WTC11 (cell line): ENCODE data around the gene CHKB. TPM values are rescaled to one million over a fixed set of nuclear protein-coding genes. Genes with fewer than 3 reads are reported as not detected.

Experiments used
- ATAC-seq: fragments of 200-7000 bp; cut with Tn5 transposase; 2 replicates; pipeline ENCODE4 v1.10.0; 2021; ENCODE audit warnings: mild to moderate bottlenecking, moderate library complexity
- CTCF ChIA-PET: fragments of 300-600 bp; sonication (Branson Sonifier 250); formaldehyde crosslinking; loops from one replicate; lab custom pipeline; 2021; ENCODE audit warnings: antibody characterized with exemption; lab: Charles Lee
- POLR2A ChIA-PET: fragments of 350-600 bp; sonication (Branson Sonifier 250); formaldehyde crosslinking; loops from one replicate; lab custom pipeline; 2021; ENCODE audit warnings: antibody characterized with exemption; lab: Charles Lee
- DNase-seq: peaks from one replicate; pipeline ENCODE4 v3.0.0; 2021; ENCODE audit warnings: low spot score
- H3K27ac Mint-ChIP-seq: 2 replicates; pipeline ENCODE4 v1.8.0; 2021; ENCODE audit warnings: mixed read lengths
- H3K27me3 Mint-ChIP-seq: 2 replicates; pipeline ENCODE4 v1.8.0; 2021; ENCODE audit warnings: low read depth, mild to moderate bottlenecking, moderate library complexity, mixed read lengths
- H3K36me3 Mint-ChIP-seq: 2 replicates; pipeline ENCODE4 v1.8.0; 2021; ENCODE audit warnings: mixed read lengths
- H3K4me1 Mint-ChIP-seq: 2 replicates; pipeline ENCODE4 v1.8.0; 2022; ENCODE audit warnings: mixed read lengths
- H3K4me3 Mint-ChIP-seq: 2 replicates; pipeline ENCODE4 v1.8.0; 2021; ENCODE audit warnings: mild to moderate bottlenecking, moderate library complexity, mixed read lengths
- H3K9me3 Mint-ChIP-seq: 2 replicates; pipeline ENCODE4 v1.8.0; 2021; ENCODE audit warnings: mixed read lengths
- ATF6 ChIP-seq: sonication (generic); formaldehyde crosslinking; IDR thresholded peaks from 2 replicates; pipeline ENCODE4 v1.8.1; 2023; ENCODE audit warnings: mild to moderate bottlenecking, missing genetic modification reagents
- ELF4 ChIP-seq: sonication (generic); formaldehyde crosslinking; IDR thresholded peaks from 2 replicates; pipeline ENCODE4 v1.8.1; 2022; ENCODE audit warnings: low read depth, mild to moderate bottlenecking, moderate library complexity, missing genetic modification reagents
- ESRRA ChIP-seq: sonication (generic); formaldehyde crosslinking; IDR thresholded peaks from 2 replicates; pipeline ENCODE4 v1.8.1; 2022; ENCODE audit warnings: mild to moderate bottlenecking, missing genetic modification reagents, borderline replicate concordance
- FOXK1 ChIP-seq: sonication (generic); formaldehyde crosslinking; IDR thresholded peaks from 2 replicates; pipeline ENCODE4 v1.8.0; 2022; ENCODE audit warnings: mild to moderate bottlenecking, moderate library complexity, missing genetic modification reagents
- IRF2 ChIP-seq: sonication (generic); formaldehyde crosslinking; IDR thresholded peaks from 2 replicates; pipeline ENCODE4 v1.8.0; 2022; ENCODE audit warnings: low read depth, missing genetic modification reagents, borderline replicate concordance
- KAT7 ChIP-seq: sonication (generic); formaldehyde crosslinking; IDR thresholded peaks from 2 replicates; pipeline ENCODE4 v1.8.1; 2023; ENCODE audit warnings: missing genetic modification reagents, mild to moderate bottlenecking, borderline replicate concordance
- SMAD4 ChIP-seq: sonication (generic); formaldehyde crosslinking; IDR thresholded peaks from 2 replicates; pipeline ENCODE4 v1.8.0; 2022; ENCODE audit warnings: mild to moderate bottlenecking, missing genetic modification reagents
- TCF7 ChIP-seq: sonication (generic); formaldehyde crosslinking; IDR thresholded peaks from 2 replicates; pipeline ENCODE4 v1.8.0; 2022; ENCODE audit warnings: mild to moderate bottlenecking, low read depth, missing genetic modification reagents, moderate library complexity
- TP53 ChIP-seq: sonication (generic); formaldehyde crosslinking; IDR thresholded peaks from 2 replicates; pipeline ENCODE4 v1.8.1; 2023; ENCODE audit warnings: mild to moderate bottlenecking, missing genetic modification reagents
- ZNF138 ChIP-seq: sonication (generic); formaldehyde crosslinking; conservative IDR thresholded peaks from 2 replicates; pipeline ENCODE4 v1.8.1; 2022; ENCODE audit warnings: mild to moderate bottlenecking, moderate library complexity, missing genetic modification reagents
- ZNF232 ChIP-seq: sonication (generic); formaldehyde crosslinking; IDR thresholded peaks from 2 replicates; pipeline ENCODE4 v1.8.0; 2022; ENCODE audit warnings: mild to moderate bottlenecking, missing genetic modification reagents
- ZNF263 ChIP-seq: sonication (generic); formaldehyde crosslinking; IDR thresholded peaks from 2 replicates; pipeline ENCODE4 v1.8.1; 2022; ENCODE audit warnings: low read depth, mild to moderate bottlenecking, moderate library complexity, missing genetic modification reagents
- ZNF281 ChIP-seq: sonication (generic); formaldehyde crosslinking; IDR thresholded peaks from 2 replicates; pipeline ENCODE4 v1.8.0; 2023; ENCODE audit warnings: mild to moderate bottlenecking, missing genetic modification reagents
- total RNA-seq: library from RNA; stranded (reverse); gene quantifications from 3 replicates; pipeline ENCODE4 v1.2.3, GENCODE V29; 2021
- TF ChIP-seq, protein P1 (sequence below): fragments of 250-450 bp; sonication (Bioruptor Pico); IDR thresholded peaks from 2 replicates; pipeline ENCODE4 v2.1.2; 2022; ENCODE audit warnings: mild to moderate bottlenecking, moderate library complexity
- TF ChIP-seq, protein P2 (sequence below): sonication (generic); formaldehyde crosslinking; IDR thresholded peaks from 2 replicates; pipeline ENCODE4 v1.8.0; 2022; ENCODE audit warnings: mild to moderate bottlenecking, missing genetic modification reagents
- TF ChIP-seq, protein P3 (sequence below): fragments of 250-450 bp; sonication (Bioruptor Pico); IDR thresholded peaks from 2 replicates; pipeline ENCODE4 v1.8.0; 2021; ENCODE audit warnings: mild to moderate bottlenecking
- TF ChIP-seq, protein P4 (sequence below): fragments of 250-450 bp; sonication (Bioruptor Pico); IDR thresholded peaks from 2 replicates; pipeline ENCODE4 v1.9.0; 2021; ENCODE audit warnings: mild to moderate bottlenecking
- TF ChIP-seq, protein P5 (sequence below): sonication (generic); formaldehyde crosslinking; IDR thresholded peaks from 2 replicates; pipeline ENCODE4 v1.8.0; 2022; ENCODE audit warnings: mild to moderate bottlenecking, missing genetic modification reagents

The CHKB gene
- total RNA-seq, 1 experiment from 2014 or later, result 75.4 TPM

GRCh38 chr22:50540381-50540780 is 42.3 kb downstream of the CHKB start (continued):
- no peak for TF ChIP-seq ATF6 (CRISPR knock-in tag)

DNA sequence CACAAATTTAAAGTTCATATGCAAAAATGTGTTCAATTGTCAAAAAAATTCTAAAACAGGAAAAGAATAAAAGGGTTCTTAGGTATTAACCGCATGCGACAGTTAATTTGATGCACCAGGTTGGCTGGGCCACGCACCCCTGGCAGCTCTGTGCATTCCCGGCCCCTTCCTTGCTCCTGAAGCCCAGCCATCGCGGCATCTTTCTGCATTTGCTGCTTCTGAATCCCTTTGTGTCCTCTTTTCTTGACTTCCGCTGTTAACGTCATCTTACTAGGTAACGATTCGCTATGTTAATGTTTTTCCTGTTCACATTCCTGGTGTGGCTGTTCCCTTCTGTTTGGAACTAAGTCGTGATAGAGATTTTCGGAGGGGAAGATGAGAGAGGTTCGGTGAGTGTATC is 44.9 kb downstream of the CHKB start:
- DNase-seq (no peak), ATAC-seq (no peak)
- TF ChIP-seq, protein P1, sequence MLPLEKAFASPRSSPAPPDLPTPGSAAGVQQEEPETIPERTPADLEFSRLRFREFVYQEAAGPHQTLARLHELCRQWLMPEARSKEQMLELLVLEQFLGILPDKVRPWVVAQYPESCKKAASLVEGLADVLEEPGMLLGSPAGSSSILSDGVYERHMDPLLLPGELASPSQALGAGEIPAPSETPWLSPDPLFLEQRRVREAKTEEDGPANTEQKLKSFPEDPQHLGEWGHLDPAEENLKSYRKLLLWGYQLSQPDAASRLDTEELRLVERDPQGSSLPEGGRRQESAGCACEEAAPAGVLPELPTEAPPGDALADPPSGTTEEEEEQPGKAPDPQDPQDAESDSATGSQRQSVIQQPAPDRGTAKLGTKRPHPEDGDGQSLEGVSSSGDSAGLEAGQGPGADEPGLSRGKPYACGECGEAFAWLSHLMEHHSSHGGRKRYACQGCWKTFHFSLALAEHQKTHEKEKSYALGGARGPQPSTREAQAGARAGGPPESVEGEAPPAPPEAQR (CRISPR knock-in tag), result no peak
- TF ChIP-seq, protein P2, sequence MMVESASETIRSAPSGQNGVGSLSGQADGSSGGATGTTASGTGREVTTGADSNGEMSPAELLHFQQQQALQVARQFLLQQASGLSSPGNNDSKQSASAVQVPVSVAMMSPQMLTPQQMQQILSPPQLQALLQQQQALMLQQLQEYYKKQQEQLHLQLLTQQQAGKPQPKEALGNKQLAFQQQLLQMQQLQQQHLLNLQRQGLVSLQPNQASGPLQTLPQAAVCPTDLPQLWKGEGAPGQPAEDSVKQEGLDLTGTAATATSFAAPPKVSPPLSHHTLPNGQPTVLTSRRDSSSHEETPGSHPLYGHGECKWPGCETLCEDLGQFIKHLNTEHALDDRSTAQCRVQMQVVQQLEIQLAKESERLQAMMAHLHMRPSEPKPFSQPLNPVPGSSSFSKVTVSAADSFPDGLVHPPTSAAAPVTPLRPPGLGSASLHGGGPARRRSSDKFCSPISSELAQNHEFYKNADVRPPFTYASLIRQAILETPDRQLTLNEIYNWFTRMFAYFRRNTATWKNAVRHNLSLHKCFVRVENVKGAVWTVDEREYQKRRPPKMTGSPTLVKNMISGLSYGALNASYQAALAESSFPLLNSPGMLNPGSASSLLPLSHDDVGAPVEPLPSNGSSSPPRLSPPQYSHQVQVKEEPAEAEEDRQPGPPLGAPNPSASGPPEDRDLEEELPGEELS, result no peak
- TF ChIP-seq, protein P3, sequence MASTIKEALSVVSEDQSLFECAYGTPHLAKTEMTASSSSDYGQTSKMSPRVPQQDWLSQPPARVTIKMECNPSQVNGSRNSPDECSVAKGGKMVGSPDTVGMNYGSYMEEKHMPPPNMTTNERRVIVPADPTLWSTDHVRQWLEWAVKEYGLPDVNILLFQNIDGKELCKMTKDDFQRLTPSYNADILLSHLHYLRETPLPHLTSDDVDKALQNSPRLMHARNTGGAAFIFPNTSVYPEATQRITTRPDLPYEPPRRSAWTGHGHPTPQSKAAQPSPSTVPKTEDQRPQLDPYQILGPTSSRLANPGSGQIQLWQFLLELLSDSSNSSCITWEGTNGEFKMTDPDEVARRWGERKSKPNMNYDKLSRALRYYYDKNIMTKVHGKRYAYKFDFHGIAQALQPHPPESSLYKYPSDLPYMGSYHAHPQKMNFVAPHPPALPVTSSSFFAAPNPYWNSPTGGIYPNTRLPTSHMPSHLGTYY, result no peak
- no peak for TF ChIP-seq ZNF232 (CRISPR knock-in tag)
- no peak for TF ChIP-seq ESRRA (CRISPR knock-in tag)
- TF ChIP-seq TP53 (CRISPR knock-in tag), result no peak
- TF ChIP-seq IRF2 (CRISPR knock-in tag), result no peak
- TF ChIP-seq ZNF138, result no peak
- TF ChIP-seq, protein P4, sequence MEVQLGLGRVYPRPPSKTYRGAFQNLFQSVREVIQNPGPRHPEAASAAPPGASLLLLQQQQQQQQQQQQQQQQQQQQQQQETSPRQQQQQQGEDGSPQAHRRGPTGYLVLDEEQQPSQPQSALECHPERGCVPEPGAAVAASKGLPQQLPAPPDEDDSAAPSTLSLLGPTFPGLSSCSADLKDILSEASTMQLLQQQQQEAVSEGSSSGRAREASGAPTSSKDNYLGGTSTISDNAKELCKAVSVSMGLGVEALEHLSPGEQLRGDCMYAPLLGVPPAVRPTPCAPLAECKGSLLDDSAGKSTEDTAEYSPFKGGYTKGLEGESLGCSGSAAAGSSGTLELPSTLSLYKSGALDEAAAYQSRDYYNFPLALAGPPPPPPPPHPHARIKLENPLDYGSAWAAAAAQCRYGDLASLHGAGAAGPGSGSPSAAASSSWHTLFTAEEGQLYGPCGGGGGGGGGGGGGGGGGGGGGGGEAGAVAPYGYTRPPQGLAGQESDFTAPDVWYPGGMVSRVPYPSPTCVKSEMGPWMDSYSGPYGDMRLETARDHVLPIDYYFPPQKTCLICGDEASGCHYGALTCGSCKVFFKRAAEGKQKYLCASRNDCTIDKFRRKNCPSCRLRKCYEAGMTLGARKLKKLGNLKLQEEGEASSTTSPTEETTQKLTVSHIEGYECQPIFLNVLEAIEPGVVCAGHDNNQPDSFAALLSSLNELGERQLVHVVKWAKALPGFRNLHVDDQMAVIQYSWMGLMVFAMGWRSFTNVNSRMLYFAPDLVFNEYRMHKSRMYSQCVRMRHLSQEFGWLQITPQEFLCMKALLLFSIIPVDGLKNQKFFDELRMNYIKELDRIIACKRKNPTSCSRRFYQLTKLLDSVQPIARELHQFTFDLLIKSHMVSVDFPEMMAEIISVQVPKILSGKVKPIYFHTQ (CRISPR knock-in tag), result no peak
- no peak for TF ChIP-seq ELF4 (CRISPR knock-in tag)
- TF ChIP-seq ZNF263, result no peak
- TF ChIP-seq ZNF281, result no peak
- TF ChIP-seq SMAD4 (CRISPR knock-in tag), result no peak
- no peak for TF ChIP-seq FOXK1 (CRISPR knock-in tag)
- TF ChIP-seq TCF7 (CRISPR knock-in tag), result no peak
- TF ChIP-seq, protein P5, sequence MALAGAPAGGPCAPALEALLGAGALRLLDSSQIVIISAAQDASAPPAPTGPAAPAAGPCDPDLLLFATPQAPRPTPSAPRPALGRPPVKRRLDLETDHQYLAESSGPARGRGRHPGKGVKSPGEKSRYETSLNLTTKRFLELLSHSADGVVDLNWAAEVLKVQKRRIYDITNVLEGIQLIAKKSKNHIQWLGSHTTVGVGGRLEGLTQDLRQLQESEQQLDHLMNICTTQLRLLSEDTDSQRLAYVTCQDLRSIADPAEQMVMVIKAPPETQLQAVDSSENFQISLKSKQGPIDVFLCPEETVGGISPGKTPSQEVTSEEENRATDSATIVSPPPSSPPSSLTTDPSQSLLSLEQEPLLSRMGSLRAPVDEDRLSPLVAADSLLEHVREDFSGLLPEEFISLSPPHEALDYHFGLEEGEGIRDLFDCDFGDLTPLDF (CRISPR knock-in tag), result no peak
- no peak for TF ChIP-seq KAT7
- Mint-ChIP-seq H3K27me3 (peaks cover 29% of the 10 kb centered on the region), H3K9me3 (no peaks in the 10 kb centered on the region), H3K27ac (no peak overlapping the region), H3K4me3 (no peak overlapping the region), H3K36me3 (no peaks in the 10 kb centered on the region), H3K4me1 (peaks cover 4% of the 10 kb centered on the region; the same call in 1 of the 2 replicates)
- CTCF ChIA-PET, result interaction anchor here (1.1 to 3.2 kb wide), 3 partner anchors 12 to 83 kb away, joined by 3 to 8 read pairs (median 3); partner anchors contain the start of genes SCO2 and SYCE3
- POLR2A ChIA-PET, result no interaction called here
